GM12864 (cell line): ENCODE results near the gene BDKRB1.

Experiments used
- DNase-seq: peaks from one replicate; pipeline ENCODE4 v3.0.0-alpha.2; 2011; ENCODE audit warnings: low read depth
- H3K4me3 ChIP-seq: 2 replicates; pipeline ENCODE4 v1.5.1; 2011; ENCODE audit warnings: mild to moderate bottlenecking, low read depth, low read length, control low read depth
- TF ChIP-seq, protein P1 (sequence below): IDR thresholded peaks from 2 replicates; pipeline ENCODE4 v1.5.1; 2011; ENCODE audit warnings: low read depth, mild to moderate bottlenecking, moderate library complexity, low read length, control low read depth, inconsistent platforms; ENCODE audit errors: missing control alignments

The BDKRB1 gene

DNA sequence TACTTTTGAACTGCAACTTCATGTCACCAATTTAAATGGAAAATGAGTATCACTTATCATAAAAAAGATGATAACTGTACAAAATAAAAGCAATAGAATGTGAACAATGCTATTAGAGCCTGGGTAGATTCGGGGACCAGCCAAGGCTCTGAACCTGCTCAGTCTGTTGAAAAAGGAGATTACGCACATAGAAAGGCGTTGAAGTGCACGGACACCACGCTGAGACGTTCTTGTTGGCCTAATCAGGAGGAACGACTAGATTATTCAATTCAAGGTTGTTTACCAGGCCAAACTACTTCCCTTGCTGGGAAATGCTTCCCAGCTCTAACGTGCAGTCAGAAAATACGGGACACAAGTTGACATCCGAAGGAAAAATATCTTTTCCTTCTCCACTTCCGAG is 23.5 kb upstream of the BDKRB1 start:
- TF ChIP-seq, protein P1, sequence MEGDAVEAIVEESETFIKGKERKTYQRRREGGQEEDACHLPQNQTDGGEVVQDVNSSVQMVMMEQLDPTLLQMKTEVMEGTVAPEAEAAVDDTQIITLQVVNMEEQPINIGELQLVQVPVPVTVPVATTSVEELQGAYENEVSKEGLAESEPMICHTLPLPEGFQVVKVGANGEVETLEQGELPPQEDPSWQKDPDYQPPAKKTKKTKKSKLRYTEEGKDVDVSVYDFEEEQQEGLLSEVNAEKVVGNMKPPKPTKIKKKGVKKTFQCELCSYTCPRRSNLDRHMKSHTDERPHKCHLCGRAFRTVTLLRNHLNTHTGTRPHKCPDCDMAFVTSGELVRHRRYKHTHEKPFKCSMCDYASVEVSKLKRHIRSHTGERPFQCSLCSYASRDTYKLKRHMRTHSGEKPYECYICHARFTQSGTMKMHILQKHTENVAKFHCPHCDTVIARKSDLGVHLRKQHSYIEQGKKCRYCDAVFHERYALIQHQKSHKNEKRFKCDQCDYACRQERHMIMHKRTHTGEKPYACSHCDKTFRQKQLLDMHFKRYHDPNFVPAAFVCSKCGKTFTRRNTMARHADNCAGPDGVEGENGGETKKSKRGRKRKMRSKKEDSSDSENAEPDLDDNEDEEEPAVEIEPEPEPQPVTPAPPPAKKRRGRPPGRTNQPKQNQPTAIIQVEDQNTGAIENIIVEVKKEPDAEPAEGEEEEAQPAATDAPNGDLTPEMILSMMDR, result no peak
- no peak overlapping the region for H3K4me3 ChIP-seq
- no peak for DNase-seq

- DNase-seq, result no peak
- H3K4me3 ChIP-seq, result no peak overlapping the region
- TF ChIP-seq, protein P1, result no peak
These were observed 22.3 kb upstream of the BDKRB1 start for GRCh38 chr14:96233661-96234060.

- TF ChIP-seq, protein P1, result no peak
- no peak for DNase-seq
- H3K4me3 ChIP-seq, result no peak overlapping the region
These were observed 20.6 kb upstream of the BDKRB1 start for GRCh38 chr14:96235426-96235825.

DNA sequence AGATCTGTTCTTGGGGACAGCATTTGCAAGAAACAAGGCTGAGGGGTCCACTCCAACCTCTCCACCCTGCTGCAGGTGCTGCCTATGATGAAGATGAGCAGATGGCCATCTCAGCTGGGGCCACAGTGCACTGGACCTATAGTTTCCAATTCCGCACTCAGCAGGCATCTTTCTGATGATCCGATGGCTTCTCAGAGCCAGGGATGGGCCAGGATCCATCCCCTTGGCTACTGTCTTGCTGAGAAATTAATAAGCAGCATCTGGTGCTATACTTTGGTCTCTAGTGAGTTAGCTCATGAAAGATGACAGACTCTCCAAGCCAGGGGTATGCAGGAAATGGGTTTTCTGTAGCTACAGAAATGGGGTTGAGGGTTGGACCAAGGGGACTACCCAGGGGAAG is 18.4 kb upstream of the BDKRB1 start:
- H3K4me3 ChIP-seq, result no peak overlapping the region
- DNase-seq, result no peak
- TF ChIP-seq, protein P1, result no peak

- no peak for DNase-seq
- TF ChIP-seq, protein P1, result no peak
- no peak overlapping the region for H3K4me3 ChIP-seq
These were observed 17.2 kb upstream of the BDKRB1 start for GRCh38 chr14:96238676-96239265.

- TF ChIP-seq, protein P1, result no peak
- no peak for DNase-seq
These were observed 16.3 kb upstream of the BDKRB1 start for GRCh38 chr14:96239711-96240141.

GRCh38 chr14:96240641-96241040 is 15.4 kb upstream of the BDKRB1 start:
- no peak overlapping the region for H3K4me3 ChIP-seq
- no peak for DNase-seq

More at GRCh38 chr14:96239711-96240141, 16.3 kb upstream of the BDKRB1 start:
- no peak overlapping the region for H3K4me3 ChIP-seq

More at GRCh38 chr14:96240641-96241040, 15.4 kb upstream of the BDKRB1 start:
- TF ChIP-seq, protein P1, result no peak
